Limb (tissue), 2 donors: Measurements from ENCODE around the gene MCC.
A peak's percentile ranks its signal among the peaks of the same experiment; 100 is the strongest.

Source experiments
- DNase-seq, 2 donors: peaks; one replicate each; pipeline ENCODE4 v3.0.0-alpha.2; 2016; ENCODE audit errors: extremely low spot score in 2 of 2

MCC gene

GRCh38 chr5:113152380-113152740 is 335.9 kb downstream of the MCC start:
- DNase-seq, result no peak

DNA sequence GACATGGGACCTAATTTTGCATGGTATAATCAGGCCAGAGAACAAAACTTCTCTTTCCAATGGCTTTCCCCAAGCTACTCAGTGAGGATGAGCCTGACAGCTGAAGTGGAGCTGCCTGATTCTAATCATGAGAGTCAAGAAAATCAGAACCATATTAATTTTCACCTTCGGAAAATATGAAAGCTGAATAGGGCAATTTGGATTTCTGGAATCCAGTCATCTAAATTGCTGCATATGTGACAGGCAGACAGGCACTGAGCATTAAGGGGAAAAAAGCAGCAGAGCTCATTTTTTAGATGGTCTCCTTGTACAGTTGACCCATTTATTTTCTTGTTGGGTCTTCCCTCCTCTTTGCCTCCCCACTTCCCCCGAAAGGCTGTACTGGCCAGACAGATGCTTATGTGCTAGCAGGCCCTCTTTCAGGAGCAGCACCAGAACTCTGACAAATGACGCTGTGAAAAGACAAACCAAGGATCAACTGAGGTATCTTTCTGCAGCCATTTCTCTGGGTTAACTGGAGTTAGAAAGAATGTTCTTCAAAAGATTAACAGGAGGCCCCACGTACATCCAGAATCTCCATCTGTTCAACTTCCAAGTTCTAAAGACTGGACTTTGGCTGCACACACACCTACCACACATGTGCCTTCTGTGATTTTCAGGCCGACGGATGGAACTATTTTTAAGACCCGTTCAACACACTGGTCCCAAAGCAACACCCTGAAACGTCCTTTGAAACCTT is 336.4 kb downstream of the MCC start:
- DNase-seq, result no peak

GRCh38 chr5:113150821-113151220 is 337.4 kb downstream of the MCC start:
- no peak for DNase-seq

DNA sequence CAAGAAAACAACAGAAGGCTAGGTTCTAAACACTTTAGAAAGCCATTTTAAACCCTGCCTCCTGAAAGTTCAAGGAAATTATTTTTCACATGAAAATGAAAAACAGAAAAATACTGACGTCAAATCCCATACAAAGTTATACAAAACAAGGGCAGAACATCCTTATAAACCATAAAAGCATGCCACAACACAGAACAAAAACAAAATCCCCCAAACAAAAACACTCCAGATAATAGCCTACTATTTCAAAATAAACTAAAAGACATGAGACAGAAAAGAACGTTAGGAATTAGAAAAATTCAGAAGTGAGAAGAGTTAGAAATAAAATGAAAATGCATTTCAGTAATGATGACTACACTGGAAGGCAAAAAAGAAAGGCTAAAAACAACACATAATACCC is 338.0 kb downstream of the MCC start:
- DNase-seq, result no peak

DNA sequence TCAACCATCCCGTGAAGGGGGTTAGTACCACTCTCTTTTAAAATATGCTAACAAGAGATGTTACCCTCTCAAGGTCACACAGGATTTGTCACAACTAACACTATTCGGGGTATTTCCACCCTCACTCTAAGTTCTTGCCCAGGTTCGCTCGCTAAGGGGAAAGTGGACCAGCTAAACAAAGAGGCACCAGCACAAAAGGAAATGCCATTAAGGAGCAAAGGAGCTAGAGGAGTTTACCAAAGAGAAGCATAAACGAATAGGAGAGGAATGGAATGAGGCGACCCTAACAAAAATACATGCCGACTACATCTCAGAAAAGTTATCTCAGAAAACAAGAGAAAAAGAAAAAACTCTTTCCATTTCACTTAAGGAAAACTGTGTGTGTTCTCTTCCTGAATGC is 340.7 kb downstream of the MCC start:
- DNase-seq, result no peak

DNA sequence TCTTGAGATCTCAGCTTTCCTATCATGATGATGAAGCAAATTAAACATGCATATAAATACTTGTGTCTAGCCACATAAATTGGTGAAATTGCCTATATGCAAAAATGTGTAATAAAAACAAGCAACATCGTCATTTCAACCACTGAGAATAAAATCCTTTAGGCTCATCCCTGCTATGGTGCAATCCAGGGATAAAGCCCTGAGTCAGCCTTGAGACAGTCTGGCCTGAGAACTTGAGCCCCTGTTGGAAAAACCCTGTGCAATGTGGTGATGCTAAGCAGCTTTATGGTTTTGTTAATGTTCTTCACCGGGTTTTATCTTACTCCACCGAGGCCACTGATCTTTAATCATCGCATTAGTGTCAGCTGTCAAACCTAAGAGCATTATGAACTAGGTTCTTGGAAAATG is 341.1 kb downstream of the MCC start:
- DNase-seq, result no peak

- DNase-seq, result no peak
Observed at GRCh38 chr5:113145757-113146387, 342.4 kb downstream of the MCC start.

DNA sequence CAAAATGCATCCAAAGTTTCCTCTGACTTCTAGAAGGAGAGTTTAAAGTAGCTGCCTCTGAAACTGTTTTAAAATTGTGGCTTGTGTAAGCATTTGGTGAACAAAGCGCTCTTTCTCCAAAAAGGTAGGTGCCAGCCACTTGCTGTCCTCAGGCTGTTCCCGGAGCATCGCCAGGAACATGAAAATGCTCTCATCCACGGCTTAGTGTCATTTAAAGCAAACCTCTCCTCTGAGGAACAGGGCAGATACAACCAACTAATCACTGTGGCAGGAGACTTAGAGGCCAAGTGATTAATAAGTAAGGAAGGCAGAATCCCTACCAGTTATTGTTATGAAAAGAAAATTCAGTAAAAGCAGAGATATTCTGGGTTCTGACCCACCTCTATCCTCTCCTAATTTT is 346.1 kb downstream of the MCC start:
- no peak for DNase-seq

DNA sequence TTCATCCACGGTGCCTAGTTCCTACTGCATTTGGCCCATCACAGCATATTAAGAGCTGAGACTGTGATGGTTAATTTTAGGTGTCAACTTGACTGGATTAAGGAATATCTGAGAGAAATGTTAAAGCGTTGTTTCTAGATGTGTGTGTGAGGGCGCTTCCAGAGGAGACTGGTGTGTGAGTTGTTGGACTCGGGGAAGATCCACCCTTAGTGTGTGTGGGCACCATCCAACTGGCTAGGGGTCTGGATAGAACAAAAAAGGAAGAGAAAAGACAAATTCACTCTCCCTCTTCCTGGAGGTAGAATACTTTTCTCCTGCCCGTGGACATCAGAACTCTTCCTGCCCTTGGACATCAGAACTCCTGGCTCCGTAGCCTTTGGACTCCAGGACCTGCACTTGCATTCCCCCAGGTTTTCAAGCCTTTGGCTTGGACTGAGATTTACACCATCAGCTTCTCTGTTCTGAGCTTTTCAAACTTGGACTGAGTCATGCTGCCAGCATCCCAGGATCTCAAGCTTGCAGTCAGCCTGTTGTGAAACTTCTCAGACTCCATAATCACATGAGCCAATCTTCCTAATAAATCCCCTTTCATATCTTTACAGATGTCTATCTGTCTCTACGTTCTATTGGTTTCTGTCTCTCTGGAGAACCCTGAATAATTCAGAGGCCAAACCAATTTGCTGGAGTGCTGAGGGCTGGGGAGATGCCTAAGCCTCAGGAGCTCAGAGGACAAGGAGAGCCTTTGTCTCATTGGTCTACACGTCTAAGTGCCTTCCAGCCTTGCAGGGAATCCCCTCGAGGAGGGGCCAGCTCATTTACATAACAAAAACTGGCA is 347.2 kb downstream of the MCC start:
- DNase-seq, result no peak

- no peak for DNase-seq
Observed at GRCh38 chr5:113133211-113133975, 354.9 kb downstream of the MCC start.

DNA sequence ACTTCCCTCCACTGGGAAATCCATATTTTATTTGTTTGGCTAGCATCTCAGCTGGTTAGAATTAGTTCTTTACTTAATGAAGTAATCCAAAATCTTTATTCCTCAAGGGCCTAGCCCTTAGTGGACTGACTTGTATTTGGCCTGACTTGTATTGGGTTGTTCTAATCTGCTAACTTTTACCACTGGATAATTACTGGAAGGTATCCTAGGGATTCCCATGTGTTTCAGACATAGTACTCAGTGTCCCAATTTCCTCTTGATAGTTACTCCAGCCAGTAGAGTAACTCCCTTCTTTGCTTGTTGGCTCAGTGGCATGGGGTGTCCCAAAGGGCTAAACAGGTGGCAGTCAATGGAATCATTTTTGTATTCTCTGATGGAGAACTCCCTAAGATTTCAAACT is 355.7 kb downstream of the MCC start:
- no peak for DNase-seq

DNA sequence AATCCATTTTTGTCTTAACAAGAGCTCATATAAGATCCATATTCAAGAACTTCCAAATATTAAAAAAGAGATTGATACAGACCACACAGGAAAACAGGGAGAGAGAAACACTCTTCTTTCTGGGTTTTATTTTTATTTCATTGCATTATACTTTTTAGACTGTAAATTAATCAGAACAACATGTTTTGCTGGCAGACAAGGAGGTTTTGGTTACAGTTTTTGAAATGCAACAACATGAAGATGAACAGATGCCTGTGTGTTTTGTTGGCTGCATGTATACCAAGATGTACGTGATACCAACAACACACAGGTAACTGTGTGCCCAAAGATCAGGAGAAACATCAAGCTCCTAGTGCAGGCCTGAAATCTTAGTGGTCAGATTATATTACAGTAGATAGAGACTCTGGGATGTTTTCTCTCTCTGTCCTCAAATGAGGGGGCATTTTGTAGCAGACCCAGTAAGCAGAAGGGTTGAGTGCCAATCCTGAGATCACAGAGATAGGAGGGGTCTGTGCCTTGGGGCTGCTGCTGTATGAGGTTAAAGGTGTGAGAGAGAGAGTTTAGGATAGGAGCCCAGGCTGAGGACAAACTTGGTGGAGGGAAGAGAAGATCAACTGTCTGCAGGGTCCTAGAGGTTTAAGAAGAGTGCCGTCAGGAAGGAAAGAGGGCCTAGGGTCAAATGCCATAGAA is 359.5 kb downstream of the MCC start:
- no peak for DNase-seq

DNA sequence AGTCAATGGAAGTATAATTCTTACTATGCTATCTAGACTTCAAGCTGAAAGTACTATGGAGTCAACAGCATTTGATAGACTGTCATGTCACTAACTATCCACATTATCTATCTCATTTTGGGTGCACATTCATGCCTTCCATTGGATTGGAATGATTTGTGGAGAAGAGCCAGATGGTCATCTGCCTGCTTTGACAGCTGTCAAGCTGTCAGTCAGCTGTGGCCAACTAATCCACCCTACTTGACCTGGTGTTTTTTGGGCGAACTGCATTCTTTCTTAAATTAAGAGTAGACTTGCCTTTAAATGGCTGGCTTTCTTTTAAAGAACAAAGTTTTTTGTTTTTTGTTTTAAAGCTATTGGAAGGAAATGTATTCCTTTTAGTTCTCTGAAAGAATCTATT is 360.2 kb downstream of the MCC start:
- DNase-seq, result no peak

DNA sequence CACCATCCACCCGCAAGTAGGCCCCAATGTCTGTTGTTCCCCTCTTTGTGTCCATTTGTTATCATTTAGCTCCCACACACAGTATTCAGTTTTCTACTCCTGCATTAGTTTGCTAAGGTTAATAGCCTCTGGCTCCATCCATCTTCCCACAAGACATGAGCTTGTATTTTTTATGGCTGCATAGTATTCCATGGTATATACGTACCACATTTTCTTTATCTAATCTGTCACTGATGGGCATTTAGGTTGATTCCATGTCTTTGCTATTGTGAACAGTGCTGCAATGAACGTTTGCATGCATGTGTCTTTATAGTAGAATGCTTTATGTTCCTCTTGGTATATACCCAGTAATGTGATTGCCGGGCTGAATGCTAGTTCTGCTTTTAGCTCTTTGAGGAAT is 361.2 kb downstream of the MCC start:
- DNase-seq, result no peak

DNA sequence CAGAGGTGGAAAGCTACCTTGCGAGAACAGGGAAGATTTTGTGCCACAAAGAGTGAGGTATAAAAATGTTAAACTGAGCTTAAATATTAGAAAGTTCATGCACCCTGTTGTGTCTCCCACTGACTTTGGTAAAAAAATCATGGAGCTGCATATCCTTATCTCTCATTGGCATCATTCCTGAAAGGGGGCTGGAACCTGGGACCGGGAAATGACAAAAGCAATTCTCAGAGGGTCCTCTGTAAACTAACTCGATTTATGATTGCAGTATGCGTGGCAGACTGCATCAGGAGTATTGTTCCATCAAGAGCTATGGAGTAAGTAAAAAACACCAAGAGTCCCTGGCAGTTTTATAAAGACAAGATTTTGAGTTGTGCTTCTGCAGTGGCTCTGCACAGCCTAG is 362.9 kb downstream of the MCC start:
- no peak for DNase-seq

DNA sequence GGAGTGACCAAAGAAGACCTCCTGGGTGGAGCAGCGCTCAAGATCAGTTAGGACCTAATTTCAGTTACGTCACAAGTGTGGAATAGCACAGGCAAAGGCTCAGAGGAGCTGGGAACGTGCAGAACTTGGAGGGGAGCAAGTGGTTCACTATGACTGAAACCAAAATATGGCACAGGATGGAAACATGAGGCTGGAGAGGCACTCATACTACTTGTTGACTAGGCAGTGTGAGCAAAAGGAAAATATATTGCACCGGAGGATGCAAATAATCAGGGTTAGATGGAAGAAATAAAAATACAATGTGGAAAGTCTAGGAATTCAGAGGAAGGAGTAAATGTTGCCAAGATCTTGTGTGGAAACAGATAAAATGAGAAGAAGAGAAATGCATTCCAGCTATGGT is 363.3 kb downstream of the MCC start:
- no peak for DNase-seq

GRCh38 chr5:113124265-113124664 is 364.0 kb downstream of the MCC start:
- DNase-seq, result no peak

DNA sequence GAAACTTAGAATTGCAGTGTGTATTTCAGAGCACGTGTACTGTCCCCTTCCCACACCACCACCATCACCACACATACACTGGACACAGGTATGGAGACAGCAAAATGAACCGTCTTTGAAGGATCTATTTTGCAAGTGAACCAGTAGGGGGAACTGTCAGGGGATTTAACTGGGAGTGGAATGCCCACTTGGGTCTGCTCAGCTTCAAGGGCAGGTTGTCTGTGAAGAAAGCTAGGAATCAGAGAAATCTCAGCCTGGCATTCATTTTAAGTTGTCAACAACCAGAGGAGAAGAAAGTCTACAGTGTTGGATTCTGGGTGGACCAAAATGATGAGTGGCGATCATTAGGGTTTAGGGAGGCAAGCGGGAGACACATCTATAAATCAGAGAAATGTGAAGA is 364.6 kb downstream of the MCC start:
- DNase-seq, result no peak

DNA sequence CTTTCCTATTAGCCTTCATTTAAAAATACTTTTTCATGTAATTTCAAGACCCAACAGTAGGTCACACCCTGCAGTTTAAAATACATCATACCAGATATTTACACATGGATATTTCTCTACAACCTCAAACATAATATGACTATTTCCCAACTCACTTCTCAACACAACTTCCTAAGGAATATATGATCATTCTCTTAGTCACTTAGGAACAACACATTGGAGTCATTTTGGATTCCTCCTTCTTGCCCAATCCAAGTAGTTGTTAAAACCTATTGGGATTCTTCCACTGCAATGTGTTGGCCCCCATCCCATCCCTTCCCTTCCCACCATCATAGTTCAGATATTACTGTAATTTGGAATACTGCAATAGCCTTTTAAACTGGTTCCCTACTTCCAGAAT is 366.2 kb downstream of the MCC start:
- no peak for DNase-seq

- DNase-seq, result peak; percentile 70 to 72
Observed at GRCh38 chr5:113119246-113119924, 368.9 kb downstream of the MCC start.

DNA sequence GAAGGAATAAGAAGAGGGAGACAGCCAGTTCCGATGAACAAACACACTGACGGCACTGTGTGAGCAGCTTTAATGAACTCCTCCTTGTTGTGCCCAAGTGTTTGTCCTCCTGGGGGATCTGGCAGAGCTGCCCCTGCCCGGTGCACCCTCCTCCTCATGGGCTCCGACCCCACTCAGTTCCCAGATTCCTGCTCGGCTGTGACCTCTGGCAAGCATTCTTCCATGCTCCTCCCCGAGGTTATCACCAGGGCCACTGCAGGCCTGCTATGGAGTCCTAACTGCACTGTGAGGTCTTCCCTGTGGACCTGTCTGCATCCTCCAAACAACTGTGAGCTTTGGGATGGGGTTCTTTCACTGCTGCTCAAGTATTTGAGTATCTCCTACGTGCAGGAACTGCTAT is 369.5 kb downstream of the MCC start:
- no peak for DNase-seq
